HG02571 (cell line): ENCODE results near the gene CENPP.

Experiments used
- ATAC-seq: cut with Tn5 transposase; IDR thresholded peaks from one replicate; pipeline ENCODE4 v1.9.1; 2021; ENCODE audit warnings: mild to moderate bottlenecking, moderate library complexity; ENCODE audit not compliant: unreplicated experiment

CENPP gene

GRCh38 chr9:92503156-92503555 lies 177.4 kb downstream of the CENPP start:
- no peak for ATAC-seq

GRCh38 chr9:92504881-92505280 lies 179.1 kb downstream of the CENPP start:
- ATAC-seq: no peak

GRCh38 chr9:92506184-92506857 lies 180.6 kb downstream of the CENPP start:
- no peak for ATAC-seq

- ATAC-seq: no peak
These were observed 181.3 kb downstream of the CENPP start for GRCh38 chr9:92507005-92507404.

- no peak for ATAC-seq
These were observed 181.7 kb downstream of the CENPP start for GRCh38 chr9:92507496-92507895.

- ATAC-seq: no peak
These were observed 182.5 kb downstream of the CENPP start for GRCh38 chr9:92508018-92508820.

GRCh38 chr9:92509050-92509449 lies 183.3 kb downstream of the CENPP start:
- no peak for ATAC-seq

- ATAC-seq: no peak
These were observed 185.0 kb downstream of the CENPP start for GRCh38 chr9:92510747-92511146.

- no peak for ATAC-seq
These were observed 186.9 kb downstream of the CENPP start for GRCh38 chr9:92512622-92513021.

- ATAC-seq: no peak
These were observed 187.6 kb downstream of the CENPP start for GRCh38 chr9:92513349-92513748.

- ATAC-seq: no peak
These were observed 188.9 kb downstream of the CENPP start for GRCh38 chr9:92514635-92515034.

GRCh38 chr9:92516521-92516920 lies 190.8 kb downstream of the CENPP start:
- ATAC-seq: no peak

- ATAC-seq: no peak
These were observed 191.3 kb downstream of the CENPP start for GRCh38 chr9:92517046-92517445.

GRCh38 chr9:92518199-92518598 lies 192.4 kb downstream of the CENPP start:
- ATAC-seq: no peak

GRCh38 chr9:92520837-92521236 lies 195.1 kb downstream of the CENPP start:
- no peak for ATAC-seq

- ATAC-seq: no peak
These were observed 197.5 kb downstream of the CENPP start for GRCh38 chr9:92522983-92523970.

- ATAC-seq: no peak
These were observed 199.1 kb downstream of the CENPP start for GRCh38 chr9:92524881-92525280.

GRCh38 chr9:92525306-92525705 lies 199.6 kb downstream of the CENPP start:
- ATAC-seq: no peak

- ATAC-seq: no peak
These were observed 201.6 kb downstream of the CENPP start for GRCh38 chr9:92527291-92527828.

- ATAC-seq: no peak
These were observed 202.2 kb downstream of the CENPP start for GRCh38 chr9:92527832-92528521.
